Adrenal gland (tissue), 12 donors: ENCODE measurements around the gene KPNA3. TPM values are rescaled to one million over a fixed set of nuclear protein-coding genes. Genes with fewer than 3 reads are reported as not detected.
A peak's percentile ranks its signal among the peaks of the same experiment; 100 is the strongest.

Experiments
- DNase-seq, 7 donors: peaks; one replicate each; pipeline ENCODE4 v3.0.0-alpha.2; 2019 to 2020
- H3K27ac ChIP-seq, 5 donors: fragments of 200-600 bp; sonication (generic) in 4 of 5; 1 replicate in 3 of 5; 2 replicates in 2 of 5; pipeline versions ENCODE4 v1.5.1 to v1.8.0; 2016 to 2020; ENCODE audit warnings: mild to moderate bottlenecking in 1 of 5
- H3K27me3 ChIP-seq: fragments of 200-600 bp; 2 replicates; pipeline ENCODE4 v1.8.0; 2021
- H3K36me3 ChIP-seq, 2 donors: fragments of 200-600 bp; replicated peaks in 1 of 2; 1 replicate in 1 of 2; 2 replicates in 1 of 2; pipeline versions ENCODE4 v1.5.1 to v1.8.0; 2018 to 2022
- H3K4me1 ChIP-seq, 2 donors: fragments of 200-600 bp; replicated peaks in 1 of 2; 1 replicate in 1 of 2; 2 replicates in 1 of 2; pipeline versions ENCODE4 v1.5.1 to v1.8.0; 2018 to 2021
- H3K4me3 ChIP-seq, 4 donors: fragments of 200-600 bp; sonication (generic) in 3 of 4; one replicate each; pipeline ENCODE4 v1.5.1; 2016 to 2018
- H3K9me3 ChIP-seq, 3 donors: fragments of 200-600 bp; sonication (generic) in 1 of 3; replicated peaks in 1 of 3; 1 replicate in 2 of 3; 2 replicates in 1 of 3; pipeline versions ENCODE4 v1.5.1 to v1.8.0; 2016 to 2021
- CTCF ChIP-seq, 6 experiments: fragments of 450-650 bp in 4 of 6; fragments of 200-600 bp in 2 of 6; sonication (generic) in 1 of 6; IDR thresholded peaks; 1 replicate in 5 of 6; 2 replicates in 1 of 6; pipeline versions ENCODE4 v1.5.1 to v1.8.0; 2016 to 2021; ENCODE audit warnings: antibody characterized with exemption in 6 of 6, mild to moderate bottlenecking in 2 of 6, moderate library complexity in 1 of 6
- POLR2A ChIP-seq, 2 donors: fragments of 450-650 bp; IDR thresholded peaks; one replicate each; pipeline ENCODE4 v1.6.1; 2017; ENCODE audit warnings: antibody characterized with exemption in 2 of 2, mild to moderate bottlenecking in 2 of 2, moderate library complexity in 1 of 2
- WGBS, 4 donors: extraction: QIAGEN DNeasy Blood & Tissue Kit in 2 of 4; methylation state at CpG; one replicate each; pipeline versions ENCODE4 v1.1.5 to v1.1.7; 2013 to 2017; 5-methylcytosine and 5-hydroxymethylcytosine counted together
- intact Hi-C, 2 donors: fragments of 100-400 bp; cut with DNase I; formaldehyde crosslinking; loops; one replicate each; pipeline versions ENCODE4 v1.14.1 to v1.15.0; 2022 to 2023
- polyA plus RNA-seq, 3 donors: library from polyadenylated mRNA; stranded (reverse); fragments of 200-250 nt in 2 of 3; fragments of 350-450 nt in 1 of 3; fragmentation: Illumina TruSeq in 1 of 3; extraction: RNeasy Lipid Tissue Mini Kit (QIAGEN cat#74804) in 1 of 3; gene quantifications; one replicate each; pipeline ENCODE4 v1.2.3, GENCODE V29; 2013 to 2014
- total RNA-seq, 9 donors: library from RNA; depleted of rRNA in 4 of 9; stranded (reverse); fragments of >200 nt in 4 of 9; fragments of 120-200 nt in 1 of 9; fragmentation: NEBNext Ultra II Directional in 1 of 9; extraction: Animal tissue kit (Norgen Biotek cat#: 25700) in 1 of 9; gene quantifications; one replicate each; pipeline versions ENCODE4 v1.1.0 to v1.2.4, GENCODE V29; 2013 to 2023
- donor health status: healthy with polysubstance abuse.
- donor health status: Bipolar disorder and iron deficiency.
- donor health status: DM: yes; HTN: yes; CAD: no.
- donor health status: DM: no; HTN: no; CAD: no.
- donor health status: DM: no; HTN: no; CAD: no.
- donor health status: DM: yes; HTN: yes; CAD: no.

KPNA3 gene
- total and polyA plus RNA-seq, 12 donors, result 8.6 to 43.8 (median 20.5) TPM

GRCh38 chr13:49678191-49678914, 114.1 kb downstream of the KPNA3 start:
- H3K9me3 ChIP-seq, result no peaks in the 10 kb centered on the region
- DNase-seq, result no peak
- H3K36me3 ChIP-seq, result no peaks in the 10 kb centered on the region
- H3K4me3 ChIP-seq, result no peak overlapping the region
- H3K27ac ChIP-seq, result no peak overlapping the region
- WGBS, 4 donors, result 96 to 98% (median 97%) methylated on average over 33 to 48 of the region's 48 CpGs
- TF ChIP-seq POLR2A (IDR thresholded peaks at IDR 0.05) (no peak), CTCF (IDR thresholded peaks at IDR 0.05) (no peak)
- H3K27me3 ChIP-seq, result no peaks in the 10 kb centered on the region
- no peaks in the 10 kb centered on the region for H3K4me1 ChIP-seq
- intact Hi-C loops, result no loop called here

- intact Hi-C loops, result no loop called here
- no peaks in the 10 kb centered on the region for H3K36me3 ChIP-seq
- no peak for DNase-seq
- no peaks in the 10 kb centered on the region for H3K4me1 ChIP-seq
- H3K9me3 ChIP-seq, result no peaks in the 10 kb centered on the region
- no peaks in the 10 kb centered on the region for H3K27me3 ChIP-seq
- no peak overlapping the region for H3K4me3 ChIP-seq
- WGBS, 4 donors, result 89 to 96% (median 95%) methylated on average over 6 of the region's 6 CpGs
- H3K27ac ChIP-seq, result no peak overlapping the region
- TF ChIP-seq POLR2A (IDR thresholded peaks at IDR 0.05), result no peak
- TF ChIP-seq CTCF (IDR thresholded peaks at IDR 0.05), result no peak
Measured at GRCh38 chr13:49676581-49677298, 115.7 kb downstream of the KPNA3 start.

- H3K36me3 ChIP-seq, result peaks cover 0 to 11% of the 10 kb centered on the region in 2 donors
- H3K27ac ChIP-seq, result no peak overlapping the region
- H3K9me3 ChIP-seq, result no peaks in the 10 kb centered on the region
- intact Hi-C loops, result no loop called here
- no peak for TF ChIP-seq CTCF (IDR thresholded peaks at IDR 0.05)
- no peak for TF ChIP-seq POLR2A (IDR thresholded peaks at IDR 0.05)
- DNase-seq, result no peak
- H3K4me3 ChIP-seq, result no peak overlapping the region
- WGBS, 4 donors, result 74 to 92% (median 78%) methylated on average over 5 of the region's 5 CpGs
- H3K4me1 ChIP-seq, result peaks cover 6 to 7% of the 10 kb centered on the region in 2 donors
- no peaks in the 10 kb centered on the region for H3K27me3 ChIP-seq
Measured at GRCh38 chr13:49670828-49671227, 121.7 kb downstream of the KPNA3 start.

GRCh38 chr13:49669735-49670309, 122.7 kb downstream of the KPNA3 start:
- DNase-seq, result peak; percentile 58 to 86 (median 78)
- intact Hi-C loops, result loop anchor here in 1 of 2 donors (5.0 kb wide), 1 partner anchor 177 kb away; no protein-coding TSS in a partner anchor
- TF ChIP-seq CTCF (IDR thresholded peaks at IDR 0.05), result peak; percentile 49 to 88 (median 77)
- no peak for TF ChIP-seq POLR2A (IDR thresholded peaks at IDR 0.05)

More at GRCh38 chr13:49669735-49670309, 122.7 kb downstream of the KPNA3 start:
- peaks cover 6 to 7% of the 10 kb centered on the region in 2 donors for H3K4me1 ChIP-seq
- 36 to 46% (median 45%) methylated on average over 5 of the region's 5 CpGs for WGBS, 4 donors
- H3K9me3 ChIP-seq, result no peaks in the 10 kb centered on the region
- no peak overlapping the region for H3K4me3 ChIP-seq
- H3K36me3 ChIP-seq, result peaks cover 0 to 11% of the 10 kb centered on the region in 2 donors
- H3K27ac ChIP-seq, result no peak overlapping the region
- H3K27me3 ChIP-seq, result no peaks in the 10 kb centered on the region
